Measurements from ENCODE around the gene MAP3K14. TPM values are rescaled to one million over a fixed set of nuclear protein-coding genes. Genes with fewer than 3 reads are reported as not detected.

Gene MAP3K14
- total RNA-seq, 1 experiment from 2014 or later, result 16.4 TPM

DNA sequence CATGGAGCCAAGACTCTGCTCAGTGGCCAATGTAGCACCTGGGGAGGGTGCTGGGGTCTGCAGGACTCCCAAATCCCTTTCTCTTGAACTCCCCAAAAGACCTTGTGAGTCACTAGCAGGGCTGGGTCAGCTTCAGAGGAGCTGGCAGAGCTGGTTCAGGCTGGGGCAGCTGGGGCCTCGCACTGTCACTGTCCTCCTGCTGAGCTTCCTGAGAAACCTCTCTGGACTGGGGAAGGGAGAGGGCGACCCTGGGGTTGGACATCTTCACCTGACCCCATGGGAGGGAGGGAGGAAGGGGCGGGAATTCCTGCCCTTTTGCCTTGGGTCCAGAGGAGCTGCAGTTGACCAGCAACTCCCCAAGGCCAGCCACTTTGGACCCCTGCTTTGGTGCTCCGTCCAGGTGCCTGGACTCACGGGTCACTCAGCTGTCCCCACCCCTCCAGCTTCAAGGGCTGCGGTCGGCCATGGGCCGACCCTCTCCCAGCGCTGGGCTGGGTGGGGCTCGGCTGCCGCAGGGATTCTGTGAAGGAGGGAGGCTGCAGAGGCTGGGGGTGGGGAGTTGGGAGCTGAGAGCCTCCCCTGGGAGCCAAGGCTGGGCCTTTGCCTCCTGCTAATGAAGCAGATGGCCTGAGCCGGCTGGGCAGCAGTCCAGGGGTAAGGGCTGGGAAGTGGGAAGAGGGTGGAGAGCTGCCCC, 85.9 kb downstream of the MAP3K14 start:
- CTCF ChIA-PET, result interaction anchor here (0.9 to 5.9 kb wide), 12 partner anchors 8 to 194 kb away, joined by 3 to 55 read pairs (median 4); partner anchors contain the start of genes ACBD4 and HEXIM1
- Histone ChIP-seq H3K27me3 (ENCODE audit: insufficient read depth, low read length) (no peaks in the 10 kb centered on the region), H3K36me3 (ENCODE audit: control insufficient read depth in 1 of 2, insufficient read depth in 2 of 2, low read length in 2 of 2) (no peaks in the 10 kb centered on the region), H2AFZ (ENCODE audit: low read depth, low read length, poor library complexity, severe bottlenecking) (no peak overlapping the region), H3K27ac (ENCODE audit: low read depth, low read length) (no peak overlapping the region; the same call in 1 of the 2 replicates), H3K9me3 (ENCODE audit: control insufficient read depth in 1 of 2, insufficient read depth in 1 of 2, low read depth in 1 of 2, low read length in 2 of 2) (no peaks in the 10 kb centered on the region), H3K9ac (ENCODE audit: low read length) (peak overlapping the region; percentile 33), H3K79me2 (ENCODE audit: insufficient read depth, low read length) (no peaks in the 10 kb centered on the region), H4K20me1 (ENCODE audit: insufficient read depth) (no peaks in the 10 kb centered on the region), H3K4me1 (ENCODE audit: control insufficient read depth in 1 of 2, insufficient read depth in 2 of 2, low read length in 2 of 2) (peaks cover 31 to 66% of the 10 kb centered on the region in 2 experiments), H3K4me3 (replicated peaks in 1 of 2; ENCODE audit: low read depth in 1 of 2, low read length in 2 of 2) (0 out of 4 replicates have a peak overlapping the region, but pooled peaks of 1 of the 2 experiments have one; percentile 16), H3K9me2 (ENCODE audit: insufficient read depth) (no peaks in the 10 kb centered on the region), H3K4me2 (ENCODE audit: low read length) (peak overlapping the region; percentile 65)
- TF ChIP-seq JUND (IDR thresholded peaks at IDR 0.05), result no peak
- no peak for TF ChIP-seq POLR2A (IDR thresholded peaks at IDR 0.05; ENCODE audit: borderline replicate concordance, extremely low read depth, insufficient read depth, insufficient read length)
- TF ChIP-seq ZNF274 (IDR thresholded peaks at IDR 0.05; ENCODE audit: low read depth, low read length), result no peak
- TF ChIP-seq, protein P1, sequence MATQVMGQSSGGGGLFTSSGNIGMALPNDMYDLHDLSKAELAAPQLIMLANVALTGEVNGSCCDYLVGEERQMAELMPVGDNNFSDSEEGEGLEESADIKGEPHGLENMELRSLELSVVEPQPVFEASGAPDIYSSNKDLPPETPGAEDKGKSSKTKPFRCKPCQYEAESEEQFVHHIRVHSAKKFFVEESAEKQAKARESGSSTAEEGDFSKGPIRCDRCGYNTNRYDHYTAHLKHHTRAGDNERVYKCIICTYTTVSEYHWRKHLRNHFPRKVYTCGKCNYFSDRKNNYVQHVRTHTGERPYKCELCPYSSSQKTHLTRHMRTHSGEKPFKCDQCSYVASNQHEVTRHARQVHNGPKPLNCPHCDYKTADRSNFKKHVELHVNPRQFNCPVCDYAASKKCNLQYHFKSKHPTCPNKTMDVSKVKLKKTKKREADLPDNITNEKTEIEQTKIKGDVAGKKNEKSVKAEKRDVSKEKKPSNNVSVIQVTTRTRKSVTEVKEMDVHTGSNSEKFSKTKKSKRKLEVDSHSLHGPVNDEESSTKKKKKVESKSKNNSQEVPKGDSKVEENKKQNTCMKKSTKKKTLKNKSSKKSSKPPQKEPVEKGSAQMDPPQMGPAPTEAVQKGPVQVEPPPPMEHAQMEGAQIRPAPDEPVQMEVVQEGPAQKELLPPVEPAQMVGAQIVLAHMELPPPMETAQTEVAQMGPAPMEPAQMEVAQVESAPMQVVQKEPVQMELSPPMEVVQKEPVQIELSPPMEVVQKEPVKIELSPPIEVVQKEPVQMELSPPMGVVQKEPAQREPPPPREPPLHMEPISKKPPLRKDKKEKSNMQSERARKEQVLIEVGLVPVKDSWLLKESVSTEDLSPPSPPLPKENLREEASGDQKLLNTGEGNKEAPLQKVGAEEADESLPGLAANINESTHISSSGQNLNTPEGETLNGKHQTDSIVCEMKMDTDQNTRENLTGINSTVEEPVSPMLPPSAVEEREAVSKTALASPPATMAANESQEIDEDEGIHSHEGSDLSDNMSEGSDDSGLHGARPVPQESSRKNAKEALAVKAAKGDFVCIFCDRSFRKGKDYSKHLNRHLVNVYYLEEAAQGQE (IDR thresholded peaks at IDR 0.05; ENCODE audit: low read depth), result no peak
- no peak for TF ChIP-seq EZH2 (IDR thresholded peaks at IDR 0.05)
- TF ChIP-seq FOSL1 (IDR thresholded peaks at IDR 0.05; ENCODE audit: low read depth), result no peak
- TF ChIP-seq SIN3A (IDR thresholded peaks at IDR 0.05; ENCODE audit: low read depth), result no peak
- no peak for TF ChIP-seq RAD21 (IDR thresholded peaks at IDR 0.05; ENCODE audit: low read depth)
- TF ChIP-seq, protein P2, sequence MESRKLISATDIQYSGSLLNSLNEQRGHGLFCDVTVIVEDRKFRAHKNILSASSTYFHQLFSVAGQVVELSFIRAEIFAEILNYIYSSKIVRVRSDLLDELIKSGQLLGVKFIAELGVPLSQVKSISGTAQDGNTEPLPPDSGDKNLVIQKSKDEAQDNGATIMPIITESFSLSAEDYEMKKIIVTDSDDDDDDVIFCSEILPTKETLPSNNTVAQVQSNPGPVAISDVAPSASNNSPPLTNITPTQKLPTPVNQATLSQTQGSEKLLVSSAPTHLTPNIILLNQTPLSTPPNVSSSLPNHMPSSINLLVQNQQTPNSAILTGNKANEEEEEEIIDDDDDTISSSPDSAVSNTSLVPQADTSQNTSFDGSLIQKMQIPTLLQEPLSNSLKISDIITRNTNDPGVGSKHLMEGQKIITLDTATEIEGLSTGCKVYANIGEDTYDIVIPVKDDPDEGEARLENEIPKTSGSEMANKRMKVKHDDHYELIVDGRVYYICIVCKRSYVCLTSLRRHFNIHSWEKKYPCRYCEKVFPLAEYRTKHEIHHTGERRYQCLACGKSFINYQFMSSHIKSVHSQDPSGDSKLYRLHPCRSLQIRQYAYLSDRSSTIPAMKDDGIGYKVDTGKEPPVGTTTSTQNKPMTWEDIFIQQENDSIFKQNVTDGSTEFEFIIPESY (IDR thresholded peaks at IDR 0.05; ENCODE audit: extremely low read depth, insufficient replicate concordance, low read length), result no peak
- no peak for TF ChIP-seq EZH2phosphoT487 (IDR thresholded peaks at IDR 0.05; ENCODE audit: borderline replicate concordance)
- TF ChIP-seq, protein P3, sequence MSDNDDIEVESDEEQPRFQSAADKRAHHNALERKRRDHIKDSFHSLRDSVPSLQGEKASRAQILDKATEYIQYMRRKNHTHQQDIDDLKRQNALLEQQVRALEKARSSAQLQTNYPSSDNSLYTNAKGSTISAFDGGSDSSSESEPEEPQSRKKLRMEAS (IDR thresholded peaks at IDR 0.05), result no peak
- intact Hi-C loops (cut with micrococcal nuclease), result loop anchor here (1.0 kb wide), 1 partner anchor 16 kb away; no protein-coding TSS in a partner anchor
- ATAC-seq, result peak; percentile 23; the same call in 1 of the 2 replicates
- BruUV-seq (replicated peaks), result no TSS peak
- RAD21 ChIA-PET (ENCODE audit: low non-redundant PET in 1 of 2, low total read pairs in 2 of 2, uncharacterized antibody in 2 of 2, unreplicated experiment in 2 of 2), result interaction anchor here (1.5 to 2.0 kb wide), 3 partner anchors 12 to 96 kb away, joined by 6 to 7 read pairs (median 6); partner anchors contain the start of gene ACBD4 (in 2 of the 2)
- DNase-seq (ENCODE audit: low read depth, low spot score), result no peak
- POLR2A ChIA-PET, result interaction anchor here (1.3 to 2.3 kb wide), 2 partner anchors 82 to 95 kb away, joined by 4 to 7 read pairs; partner anchors contain the start of genes ACBD4 and HEXIM1

Measured in HCT116 (cell line).